BE2C (cell line): ENCODE data around the gene MSMB.

ENCODE experiments used
- DNase-seq: peaks from one replicate; pipeline ENCODE4 v3.0.0-alpha.2; 2020
- H3K27me3 ChIP-seq: fragments of 250-450 bp; sonication (Bioruptor Pico); 2 replicates; pipeline ENCODE4 v1.5.1; 2020; ENCODE audit warnings: mild to moderate bottlenecking
- H3K36me3 ChIP-seq: fragments of 250-450 bp; sonication (Bioruptor Pico); 2 replicates; pipeline ENCODE4 v1.5.1; 2020; ENCODE audit warnings: mild to moderate bottlenecking
- H3K4me1 ChIP-seq: fragments of 250-450 bp; sonication (Bioruptor Pico); 2 replicates; pipeline ENCODE4 v1.5.1; 2020
- H3K4me3 ChIP-seq: 2 replicates; pipeline ENCODE4 v1.5.1; 2011; ENCODE audit warnings: low read depth, low read length
- H3K9me3 ChIP-seq: fragments of 250-450 bp; sonication (Bioruptor Pico); 2 replicates; pipeline ENCODE4 v1.5.1; 2020
- CTCF ChIP-seq: IDR thresholded peaks from 2 replicates; pipeline ENCODE4 v1.5.1; 2012; ENCODE audit warnings: mild to moderate bottlenecking, low read depth, low read length

The MSMB gene

GRCh38 chr10:46077731-46078413 is 31.8 kb upstream of the MSMB start:
- H3K4me1 ChIP-seq = no peaks in the 10 kb centered on the region
- no peaks in the 10 kb centered on the region for H3K9me3 ChIP-seq
- H3K27me3 ChIP-seq = no peaks in the 10 kb centered on the region; the same call in 1 of the 2 replicates
- no peaks in the 10 kb centered on the region for H3K36me3 ChIP-seq
- no peak overlapping the region for H3K4me3 ChIP-seq
- DNase-seq = no peak
- TF ChIP-seq CTCF = no peak

DNA sequence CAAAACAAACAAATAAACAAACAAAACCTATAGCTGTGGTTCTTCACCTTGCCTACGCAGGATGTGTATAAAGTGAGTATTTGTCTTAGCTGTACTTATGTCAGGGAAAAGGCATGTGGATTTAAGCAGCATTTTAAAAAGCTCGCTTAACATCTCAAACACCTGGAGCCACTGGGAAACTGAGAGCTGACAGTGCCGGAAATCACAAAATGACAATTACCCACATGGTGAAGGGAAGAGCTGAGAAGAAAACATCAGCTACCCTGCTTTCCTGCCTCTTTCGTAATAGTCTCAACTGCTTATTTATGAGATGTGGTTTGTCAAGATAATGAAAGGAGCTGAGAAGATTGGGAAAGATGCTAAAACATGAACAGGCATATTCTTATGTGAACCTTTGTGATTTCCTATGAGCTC is 31.1 kb upstream of the MSMB start:
- Histone ChIP-seq H3K9me3 (no peaks in the 10 kb centered on the region), H3K4me3 (no peak overlapping the region), H3K4me1 (no peaks in the 10 kb centered on the region), H3K36me3 (no peaks in the 10 kb centered on the region), H3K27me3 (no peaks in the 10 kb centered on the region; the same call in 1 of the 2 replicates)
- DNase-seq = no peak
- TF ChIP-seq CTCF = no peak

DNA sequence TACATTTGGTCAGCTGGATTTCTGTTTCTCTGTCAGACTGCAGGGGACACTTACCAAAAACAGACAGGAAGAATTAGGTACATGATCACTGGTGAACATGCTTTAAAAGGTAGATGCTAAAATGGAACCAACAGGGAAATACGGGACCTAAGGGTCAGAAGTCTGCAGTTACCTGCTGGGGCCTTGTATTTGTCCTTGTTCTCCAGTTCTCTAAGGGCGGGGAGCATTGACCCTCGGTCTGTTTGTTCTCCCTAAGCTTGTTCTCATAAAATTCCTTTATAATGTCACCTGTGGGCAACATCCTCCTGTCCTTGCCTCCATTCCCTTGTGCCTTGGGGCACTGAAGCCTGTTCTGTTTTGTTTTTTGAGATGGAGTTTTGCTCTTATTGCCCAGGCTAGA is 29.8 kb upstream of the MSMB start:
- no peaks in the 10 kb centered on the region for H3K9me3 ChIP-seq
- H3K4me3 ChIP-seq = no peak overlapping the region
- no peaks in the 10 kb centered on the region for H3K36me3 ChIP-seq
- DNase-seq = no peak
- no peaks in the 10 kb centered on the region for H3K4me1 ChIP-seq
- no peak for TF ChIP-seq CTCF
- no peaks in the 10 kb centered on the region; the same call in 1 of the 2 replicates for H3K27me3 ChIP-seq

GRCh38 chr10:46074196-46074946 is 28.3 kb upstream of the MSMB start:
- Histone ChIP-seq H3K36me3 (no peaks in the 10 kb centered on the region), H3K27me3 (no peaks in the 10 kb centered on the region; the same call in 1 of the 2 replicates), H3K4me3 (no peak overlapping the region), H3K9me3 (no peaks in the 10 kb centered on the region), H3K4me1 (no peaks in the 10 kb centered on the region)
- no peak for DNase-seq
- no peak for TF ChIP-seq CTCF

DNA sequence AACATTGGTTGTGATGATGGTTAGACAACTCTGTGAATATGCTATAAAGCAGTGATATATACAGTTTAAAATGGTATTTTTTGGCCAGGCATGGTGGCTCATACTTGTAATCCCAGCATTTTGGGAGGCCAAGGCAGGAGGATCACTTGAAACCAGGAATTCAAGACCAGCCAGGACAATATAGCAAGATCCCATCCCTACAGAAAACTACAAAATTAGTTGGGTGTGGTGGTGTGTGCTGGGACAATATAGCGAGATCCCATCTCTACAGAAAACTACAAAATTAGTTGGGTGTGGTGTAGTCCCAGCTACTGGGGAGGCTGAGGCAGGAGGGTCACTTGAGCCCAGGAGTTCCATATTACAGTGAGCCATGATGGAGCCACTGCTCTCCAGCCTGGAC is 27.5 kb upstream of the MSMB start:
- H3K27me3 ChIP-seq = no peaks in the 10 kb centered on the region; the same call in 1 of the 2 replicates
- DNase-seq = no peak
- H3K9me3 ChIP-seq = no peaks in the 10 kb centered on the region
- no peak for TF ChIP-seq CTCF
- no peak overlapping the region for H3K4me3 ChIP-seq
- H3K36me3 ChIP-seq = no peaks in the 10 kb centered on the region
- H3K4me1 ChIP-seq = no peaks in the 10 kb centered on the region

DNA sequence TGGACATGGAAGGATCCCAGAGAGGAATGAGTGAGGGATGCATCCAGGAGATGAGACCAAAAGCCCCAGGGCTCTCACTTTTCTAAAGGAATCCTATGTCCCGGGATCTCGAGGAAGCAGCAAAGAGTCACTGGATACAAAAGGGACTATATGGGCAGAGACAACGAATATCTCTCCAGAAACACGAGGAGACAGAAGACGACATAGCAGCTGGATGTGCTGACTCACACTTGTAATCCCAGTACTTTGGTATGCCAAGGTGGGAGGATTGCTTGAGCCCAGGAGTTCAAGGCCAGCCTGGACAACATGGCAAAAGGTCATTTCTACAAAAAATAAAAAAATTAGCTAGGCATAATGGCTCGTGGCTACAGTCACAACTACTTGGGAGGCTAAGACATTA is 24.7 kb upstream of the MSMB start:
- no peaks in the 10 kb centered on the region for H3K9me3 ChIP-seq
- H3K4me1 ChIP-seq = no peaks in the 10 kb centered on the region
- H3K36me3 ChIP-seq = no peaks in the 10 kb centered on the region
- TF ChIP-seq CTCF = no peak
- H3K4me3 ChIP-seq = no peak overlapping the region
- no peaks in the 10 kb centered on the region for H3K27me3 ChIP-seq
- DNase-seq = no peak
